ENCODE results near the gene GABBR1. TPM values are rescaled to one million over a fixed set of nuclear protein-coding genes. Genes with fewer than 3 reads are reported as not detected.

GABBR1 gene
- polyA plus RNA-seq, 1 donor (not counting 4 experiments of a cell fraction or from before 2014, with no cell fraction given): 18.9 TPM

GRCh38 chr6:29656157-29656556 is 23.2 kb upstream of the GABBR1 start:
- no peak overlapping the region for H3K27ac ChIP-seq (ENCODE audit: control insufficient read depth, insufficient read depth, low read length)
- FAIRE-seq (no peak), DNase-seq (ENCODE audit: low read depth, low spot score) (no peak)
- H3K9me3 ChIP-seq (ENCODE audit: control insufficient read depth, low read depth, low read length): no peaks in the 10 kb centered on the region
- TF ChIP-seq CTCF (optimal IDR thresholded peaks at IDR 0.05 in 1 of 3, IDR thresholded peaks at IDR 0.05 in 1 of 3, conservative IDR thresholded peaks at IDR 0.05 in 1 of 3; ENCODE audit: extremely low read depth in 1 of 3, insufficient read depth in 2 of 3, low read length in 3 of 3) (no peak), EZH2 (IDR thresholded peaks at IDR 0.05; ENCODE audit: low read length) (no peak)
- no peak overlapping the region for H3K9ac ChIP-seq (ENCODE audit: control insufficient read depth, extremely low read depth, insufficient read depth, low read length)
- no peaks in the 10 kb centered on the region for H3K79me2 ChIP-seq (ENCODE audit: control insufficient read depth, insufficient read depth, low read length)
- no peak overlapping the region for H2AFZ ChIP-seq (ENCODE audit: control insufficient read depth, low read length)
- H3K36me3 ChIP-seq (ENCODE audit: control insufficient read depth in 2 of 2, extremely low read depth in 1 of 2, insufficient read depth in 2 of 2, low read length in 2 of 2): no peaks in the 10 kb centered on the region
- H3K4me3 ChIP-seq (ENCODE audit: control insufficient read depth in 2 of 3, extremely low read depth in 1 of 3, insufficient read depth in 2 of 3, low read depth in 1 of 3, low read length in 3 of 3): no peak overlapping the region
- dilution Hi-C loops (cut with MboI; ENCODE audit: extremely low pct_ligation_motif_present, low sequenced_read_pairs): no loop called here
- no peaks in the 10 kb centered on the region for H4K20me1 ChIP-seq (ENCODE audit: control insufficient read depth, extremely low read depth, insufficient read depth, low read length)
- H3K27me3 ChIP-seq (ENCODE audit: control insufficient read depth, extremely low read depth, insufficient read depth, low read length): no peaks in the 10 kb centered on the region
- H3K9me1 ChIP-seq (ENCODE audit: control insufficient read depth, extremely low read depth, insufficient read depth, low read length): no peaks in the 10 kb centered on the region
- no peaks in the 10 kb centered on the region for H3K4me1 ChIP-seq (ENCODE audit: control insufficient read depth, extremely low read depth, insufficient read depth, low read length)
- no peak overlapping the region for H3K4me2 ChIP-seq (ENCODE audit: control insufficient read depth, extremely low read depth, insufficient read depth, low read depth, low read length)

GRCh38 chr6:29655658-29656057 is 22.7 kb upstream of the GABBR1 start:
- dilution Hi-C loops (cut with MboI; ENCODE audit: extremely low pct_ligation_motif_present, low sequenced_read_pairs): no loop called here
- H3K9ac ChIP-seq (ENCODE audit: control insufficient read depth, extremely low read depth, insufficient read depth, low read length): no peak overlapping the region
- no peak overlapping the region for H3K4me2 ChIP-seq (ENCODE audit: control insufficient read depth, extremely low read depth, insufficient read depth, low read depth, low read length)
- no peaks in the 10 kb centered on the region for H4K20me1 ChIP-seq (ENCODE audit: control insufficient read depth, extremely low read depth, insufficient read depth, low read length)
- H3K4me3 ChIP-seq (ENCODE audit: control insufficient read depth in 2 of 3, extremely low read depth in 1 of 3, insufficient read depth in 2 of 3, low read depth in 1 of 3, low read length in 3 of 3): no peak overlapping the region
- H3K9me3 ChIP-seq (ENCODE audit: control insufficient read depth, low read depth, low read length): no peaks in the 10 kb centered on the region
- DNase-seq (ENCODE audit: low read depth, low spot score) (no peak), FAIRE-seq (no peak)
- no peak overlapping the region for H2AFZ ChIP-seq (ENCODE audit: control insufficient read depth, low read length)
- H3K27ac ChIP-seq (ENCODE audit: control insufficient read depth, insufficient read depth, low read length): no peak overlapping the region
- H3K27me3 ChIP-seq (ENCODE audit: control insufficient read depth, extremely low read depth, insufficient read depth, low read length): no peaks in the 10 kb centered on the region
- no peaks in the 10 kb centered on the region for H3K4me1 ChIP-seq (ENCODE audit: control insufficient read depth, extremely low read depth, insufficient read depth, low read length)
- TF ChIP-seq EZH2 (IDR thresholded peaks at IDR 0.05; ENCODE audit: low read length) (no peak), CTCF (optimal IDR thresholded peaks at IDR 0.05 in 1 of 3, IDR thresholded peaks at IDR 0.05 in 1 of 3, conservative IDR thresholded peaks at IDR 0.05 in 1 of 3; ENCODE audit: extremely low read depth in 1 of 3, insufficient read depth in 2 of 3, low read length in 3 of 3) (no peak)
- no peaks in the 10 kb centered on the region for H3K36me3 ChIP-seq (ENCODE audit: control insufficient read depth in 2 of 2, extremely low read depth in 1 of 2, insufficient read depth in 2 of 2, low read length in 2 of 2)
- H3K9me1 ChIP-seq (ENCODE audit: control insufficient read depth, extremely low read depth, insufficient read depth, low read length): no peaks in the 10 kb centered on the region
- H3K79me2 ChIP-seq (ENCODE audit: control insufficient read depth, insufficient read depth, low read length): no peaks in the 10 kb centered on the region

Measured in keratinocyte (primary cell).